ENCODE data around the gene FBXW9. TPM values are rescaled to one million over a fixed set of nuclear protein-coding genes. Genes with fewer than 3 reads are reported as not detected.

FBXW9 gene
- total and polyA plus RNA-seq, 2 of the 4 experiments (the other 2 are of a cell fraction), result 9.5 to 14.2 TPM

- peaks cover 7% of the 10 kb centered on the region; the same call in 1 of the 2 replicates for H3K9me1 ChIP-seq (ENCODE audit: insufficient read depth, low read length)
- H3K9ac ChIP-seq (ENCODE audit: low read depth, low read length), result no peak overlapping the region
- no peak overlapping the region for H3K4me2 ChIP-seq (ENCODE audit: low read depth, low read length)
- H3K18ac ChIP-seq (ENCODE audit: low read depth, low read length), result no peak overlapping the region
- no peak overlapping the region for H4K5ac ChIP-seq (ENCODE audit: low read depth, low read length)
- CTCF ChIA-PET, result no interaction called here
- H2BK20ac ChIP-seq (ENCODE audit: low read depth, low read length), result no peak overlapping the region
- H3K56ac ChIP-seq (ENCODE audit: extremely low read depth, insufficient read depth, low read length), result no peak overlapping the region
- H3K23ac ChIP-seq (ENCODE audit: low read depth, low read length), result no peak overlapping the region
- H4K8ac ChIP-seq (ENCODE audit: low read depth in 2 of 2, low read length in 2 of 2), result no peak overlapping the region
- intact Hi-C loops (cut with micrococcal nuclease) (no loop called here), dilution Hi-C loops (cut with HindIII; ENCODE audit: low sequenced_read_pairs, unreplicated experiment) (no loop called here), in situ Hi-C loops (cut with MboI; ENCODE audit: low sequenced_read_pairs) (no loop called here)
- DNase-seq (no peak), ATAC-seq (ENCODE audit: low read depth) (no peak)
- BruUV-seq (replicated peaks), result TSS peak; percentile 33
- no peak overlapping the region for H2AK5ac ChIP-seq (ENCODE audit: low read depth, low read length)
- no peak for TF ChIP-seq RAD21 (IDR thresholded peaks at IDR 0.05; ENCODE audit: low read length)
- no peak for TF ChIP-seq MAFK (IDR thresholded peaks at IDR 0.05; ENCODE audit: low read depth, low read length)
- no peak for TF ChIP-seq ELK1 (IDR thresholded peaks at IDR 0.05; ENCODE audit: borderline replicate concordance, low read depth, low read length)
- no peak for TF ChIP-seq MXI1 (IDR thresholded peaks at IDR 0.05; ENCODE audit: borderline replicate concordance, low read depth, low read length)
- TF ChIP-seq RCOR1 (IDR thresholded peaks at IDR 0.05; ENCODE audit: insufficient replicate concordance, low read length), result no peak
- no peak for TF ChIP-seq POLR2A (IDR thresholded peaks at IDR 0.05; ENCODE audit: low read depth, low read length)
- TF ChIP-seq SMC3 (IDR thresholded peaks at IDR 0.05; ENCODE audit: low read depth, low read length), result no peak
- TF ChIP-seq CEBPB (IDR thresholded peaks at IDR 0.05; ENCODE audit: low read depth, low read length), result no peak
- no peak for TF ChIP-seq MAZ (IDR thresholded peaks at IDR 0.05; ENCODE audit: borderline replicate concordance, low read depth, low read length)
- no peak for TF ChIP-seq BHLHE40 (IDR thresholded peaks at IDR 0.05; ENCODE audit: low read depth, low read length)
- no peak for TF ChIP-seq RFX5 (IDR thresholded peaks at IDR 0.05; ENCODE audit: low read depth, low read length)
- no peak for TF ChIP-seq CTCF (conservative IDR thresholded peaks at IDR 0.05; ENCODE audit: low read depth, low read length)
- TF ChIP-seq NFE2L2 (IDR thresholded peaks at IDR 0.05; ENCODE audit: low read depth, low read length), result no peak
- no peak for TF ChIP-seq USF2 (IDR thresholded peaks at IDR 0.05; ENCODE audit: low read depth, low read length)
- no peak for TF ChIP-seq CHD1 (IDR thresholded peaks at IDR 0.05; ENCODE audit: low read depth, low read length)
- TF ChIP-seq FOS (IDR thresholded peaks at IDR 0.05; ENCODE audit: low read depth, low read length), result no peak
- peaks cover 27 to 63% of the 10 kb centered on the region in 2 experiments for H3K79me1 ChIP-seq (ENCODE audit: low read depth in 1 of 2, low read length in 2 of 2)
- H3K36me3 ChIP-seq (ENCODE audit: control insufficient read depth, insufficient read depth, low read length), result peaks cover 60% of the 10 kb centered on the region
- no peak overlapping the region for H3K14ac ChIP-seq (replicated peaks; ENCODE audit: low read depth, low read length)
- H4K20me1 ChIP-seq (ENCODE audit: insufficient read depth, low read length), result peaks cover 21% of the 10 kb centered on the region
- 92% methylated on average over 10 of the region's 15 CpGs; no CpG with 5 or more reads in 1 of the 2 experiments for WGBS, 2 experiments (ENCODE audit: extremely low coverage in 2 of 2, insufficient read length in 1 of 2)
- H2BK120ac ChIP-seq (ENCODE audit: low read depth, low read length), result no peak overlapping the region
- no peak overlapping the region for H3K4me3 ChIP-seq (ENCODE audit: insufficient read depth, low read depth, low read length)
- no peak overlapping the region for H3K4ac ChIP-seq (ENCODE audit: low read depth, low read length)
- no peak overlapping the region for H3K27ac ChIP-seq (ENCODE audit: insufficient read depth, low read length)
- no peaks in the 10 kb centered on the region for H3K9me3 ChIP-seq (ENCODE audit: control insufficient read depth, insufficient read depth, low read length)
- H2AFZ ChIP-seq (replicated peaks; ENCODE audit: low read length, poor library complexity), result no peak overlapping the region
- H3K4me1 ChIP-seq (ENCODE audit: control insufficient read depth, insufficient read depth, low read length), result no peaks in the 10 kb centered on the region; the same call in 1 of the 2 replicates
- POLR2A ChIA-PET (ENCODE audit: unreplicated experiment), result no interaction called here
- H3K27me3 ChIP-seq (ENCODE audit: control insufficient read depth, insufficient read depth, low read length), result no peaks in the 10 kb centered on the region
- peak overlapping the region; percentile 13 for H2AK9ac ChIP-seq (replicated peaks; ENCODE audit: low read depth, low read length, poor library complexity)
- no peak overlapping the region for H4K91ac ChIP-seq (ENCODE audit: insufficient read depth, low read depth, low read length)
- H2BK5ac ChIP-seq (ENCODE audit: low read depth, low read length, poor library complexity, severe bottlenecking), result no peak overlapping the region
- H2BK15ac ChIP-seq (ENCODE audit: low read depth, low read length), result no peak overlapping the region
Measured at GRCh38 chr19:12715102-12715501, 18.7 kb upstream of the FBXW9 start.

Data from IMR-90 (cell line).